GM12874 (cell line): Measurements from ENCODE around the gene EHMT1.

ENCODE experiments used
- TF ChIP-seq, protein P1 (sequence below): IDR thresholded peaks from 2 replicates; pipeline ENCODE4 v1.5.1; 2011; ENCODE audit warnings: low read depth, mild to moderate bottlenecking, control low read depth, low read length, moderate library complexity; ENCODE audit not compliant: insufficient read depth

Gene EHMT1

DNA sequence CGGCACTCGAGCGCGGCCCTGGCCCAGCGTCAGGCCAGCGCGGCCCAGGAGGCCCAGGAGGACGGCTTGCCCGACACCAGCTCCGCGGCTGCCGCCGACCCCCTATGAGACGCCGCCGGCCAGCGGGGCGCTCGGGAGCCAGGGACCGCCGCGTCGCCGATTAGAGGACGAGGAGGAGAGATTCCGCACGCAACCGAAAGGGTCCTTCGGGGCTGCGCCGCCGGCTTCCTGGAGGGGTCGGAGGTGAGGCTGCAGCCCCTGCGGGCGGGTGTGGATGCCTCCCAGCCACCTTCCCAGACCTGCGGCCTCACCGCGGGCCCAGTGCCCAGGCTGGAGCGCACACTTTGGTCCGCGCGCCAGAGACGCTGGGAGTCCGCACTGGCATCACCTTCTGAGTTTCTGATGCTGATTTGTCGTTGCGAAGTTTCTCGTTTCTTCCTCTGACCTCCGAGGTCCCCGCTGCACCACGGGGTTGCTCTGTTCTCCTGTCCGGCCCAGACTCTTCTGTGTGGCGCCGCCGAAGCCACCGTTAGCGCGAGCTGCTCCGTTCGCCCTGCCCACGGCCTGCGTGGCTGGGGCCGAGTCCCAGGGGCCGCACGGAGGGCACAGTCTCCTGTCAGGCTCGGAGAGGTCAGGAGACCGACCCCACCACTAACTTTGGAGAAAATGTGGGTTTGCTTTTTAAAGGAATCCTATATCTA, 216.2 kb downstream of the EHMT1 start:
- TF ChIP-seq, protein P1, sequence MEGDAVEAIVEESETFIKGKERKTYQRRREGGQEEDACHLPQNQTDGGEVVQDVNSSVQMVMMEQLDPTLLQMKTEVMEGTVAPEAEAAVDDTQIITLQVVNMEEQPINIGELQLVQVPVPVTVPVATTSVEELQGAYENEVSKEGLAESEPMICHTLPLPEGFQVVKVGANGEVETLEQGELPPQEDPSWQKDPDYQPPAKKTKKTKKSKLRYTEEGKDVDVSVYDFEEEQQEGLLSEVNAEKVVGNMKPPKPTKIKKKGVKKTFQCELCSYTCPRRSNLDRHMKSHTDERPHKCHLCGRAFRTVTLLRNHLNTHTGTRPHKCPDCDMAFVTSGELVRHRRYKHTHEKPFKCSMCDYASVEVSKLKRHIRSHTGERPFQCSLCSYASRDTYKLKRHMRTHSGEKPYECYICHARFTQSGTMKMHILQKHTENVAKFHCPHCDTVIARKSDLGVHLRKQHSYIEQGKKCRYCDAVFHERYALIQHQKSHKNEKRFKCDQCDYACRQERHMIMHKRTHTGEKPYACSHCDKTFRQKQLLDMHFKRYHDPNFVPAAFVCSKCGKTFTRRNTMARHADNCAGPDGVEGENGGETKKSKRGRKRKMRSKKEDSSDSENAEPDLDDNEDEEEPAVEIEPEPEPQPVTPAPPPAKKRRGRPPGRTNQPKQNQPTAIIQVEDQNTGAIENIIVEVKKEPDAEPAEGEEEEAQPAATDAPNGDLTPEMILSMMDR, result no peak

DNA sequence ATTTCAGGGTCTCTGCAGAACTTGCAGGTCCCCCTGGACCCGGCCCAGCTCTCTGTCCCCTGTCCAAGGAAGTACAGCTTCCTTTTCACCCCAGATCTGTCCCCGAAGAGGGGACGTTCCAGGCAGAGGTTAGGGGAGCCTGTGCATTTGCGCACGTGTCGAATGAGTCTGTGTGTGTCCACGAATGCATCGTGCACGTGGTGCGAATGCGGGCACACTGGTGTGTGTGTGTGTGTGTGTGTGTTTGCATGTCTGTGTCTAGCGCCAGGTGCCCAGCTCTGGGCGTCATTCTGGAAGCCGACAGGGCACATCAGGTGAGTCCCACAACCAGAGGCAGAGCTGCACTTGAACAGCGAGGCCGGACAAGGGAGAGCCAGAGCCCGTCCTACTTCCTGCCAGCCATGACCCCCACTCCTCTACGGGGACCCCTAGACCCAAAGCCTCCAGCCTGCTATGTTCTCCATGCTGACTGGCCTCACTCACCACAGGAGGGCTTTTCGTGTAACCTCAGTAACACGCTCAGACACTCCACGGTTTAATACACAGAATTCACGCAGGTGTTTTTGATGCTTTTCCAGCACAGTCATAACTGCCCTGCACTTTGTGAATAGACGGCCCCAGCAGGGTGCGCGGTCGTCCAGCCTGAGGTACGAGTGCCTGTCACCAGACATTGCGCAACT, 217.5 kb downstream of the EHMT1 start:
- TF ChIP-seq, protein P1, result no peak

DNA sequence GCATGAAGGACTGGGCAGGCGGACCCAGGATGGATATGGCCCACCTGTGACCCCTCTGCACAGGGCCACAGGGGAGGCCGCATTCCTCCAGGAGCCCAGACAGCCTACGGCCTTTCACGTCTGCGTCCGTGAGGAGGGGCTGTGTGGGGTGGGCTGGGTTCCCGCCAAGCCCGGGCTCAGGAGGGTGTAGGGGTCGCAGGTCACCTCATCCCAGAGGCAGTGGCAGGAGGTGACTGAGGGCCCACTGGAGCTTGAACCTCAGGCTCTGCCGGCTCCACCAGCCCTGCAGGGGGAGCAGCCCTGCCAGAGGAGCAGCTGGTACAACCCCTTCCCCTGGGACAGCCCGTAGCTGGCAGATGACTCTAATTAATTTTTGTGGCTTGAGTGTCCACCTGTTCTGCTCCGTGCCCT, 218.0 kb downstream of the EHMT1 start:
- TF ChIP-seq, protein P1, result no peak

DNA sequence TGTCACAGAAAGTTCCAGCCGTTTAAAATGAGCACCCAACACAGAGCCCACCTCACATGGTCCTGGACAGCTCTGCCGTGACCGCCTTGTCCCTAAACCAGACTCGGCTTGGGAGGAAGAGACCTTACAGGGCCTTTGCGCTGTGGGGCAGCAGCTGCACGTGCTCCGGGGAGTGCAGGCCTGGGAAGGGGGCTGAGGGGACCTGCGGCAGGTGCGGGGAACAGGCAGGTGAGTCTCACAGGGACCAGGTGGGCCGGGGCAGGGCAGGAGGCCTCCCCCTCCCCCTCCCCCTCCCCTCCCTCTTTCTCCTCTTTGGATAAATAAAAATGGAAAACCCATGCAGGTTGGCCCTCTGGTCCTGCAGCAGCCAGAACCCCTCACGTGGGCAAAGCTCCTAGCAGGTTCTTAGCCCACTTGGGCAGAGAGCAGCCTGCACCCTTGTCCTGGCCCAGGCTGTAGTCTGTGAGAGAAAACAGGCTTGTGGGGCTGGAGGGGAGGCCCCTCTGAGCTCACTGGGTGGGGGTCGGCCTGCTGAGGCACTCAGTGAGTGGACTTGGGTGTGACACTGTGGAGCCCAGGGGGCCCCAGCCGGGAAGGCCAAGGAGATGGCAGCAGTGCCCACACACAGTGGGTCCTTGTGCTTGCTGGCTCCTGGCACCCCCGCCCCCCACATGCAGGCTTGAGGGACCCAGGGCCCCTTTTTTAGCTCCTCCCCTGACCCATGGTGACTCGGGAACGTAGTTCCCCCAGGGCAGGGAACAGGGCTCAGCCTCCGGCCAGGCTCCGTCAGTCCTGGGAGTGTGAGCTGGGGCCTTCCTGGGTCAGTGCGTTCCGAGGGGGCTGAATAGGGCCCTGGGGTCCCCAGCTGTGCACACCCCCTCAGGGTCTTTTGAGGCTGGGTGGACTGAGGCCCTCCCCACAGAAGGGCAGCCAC, 218.8 kb downstream of the EHMT1 start:
- TF ChIP-seq, protein P1, result no peak

DNA sequence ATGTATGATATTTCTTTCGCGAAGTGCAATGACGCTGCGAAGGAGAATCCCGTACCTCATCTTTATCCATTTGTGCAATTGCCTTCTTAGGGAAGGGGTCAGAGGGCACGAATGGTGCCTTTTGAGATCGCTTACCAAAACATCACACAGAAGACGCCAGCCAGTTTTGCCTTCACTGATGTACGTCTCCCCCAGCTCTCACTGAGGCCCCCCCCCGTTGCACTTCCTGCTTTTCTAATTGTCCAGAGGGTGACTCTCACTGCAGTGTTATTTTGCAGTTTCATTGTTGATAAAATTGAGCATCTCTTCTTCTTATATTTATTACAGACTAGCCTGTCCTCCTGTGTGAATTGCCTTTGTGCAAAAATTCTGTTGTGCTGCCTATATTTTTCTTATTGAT, 219.8 kb downstream of the EHMT1 start:
- TF ChIP-seq, protein P1, result no peak

DNA sequence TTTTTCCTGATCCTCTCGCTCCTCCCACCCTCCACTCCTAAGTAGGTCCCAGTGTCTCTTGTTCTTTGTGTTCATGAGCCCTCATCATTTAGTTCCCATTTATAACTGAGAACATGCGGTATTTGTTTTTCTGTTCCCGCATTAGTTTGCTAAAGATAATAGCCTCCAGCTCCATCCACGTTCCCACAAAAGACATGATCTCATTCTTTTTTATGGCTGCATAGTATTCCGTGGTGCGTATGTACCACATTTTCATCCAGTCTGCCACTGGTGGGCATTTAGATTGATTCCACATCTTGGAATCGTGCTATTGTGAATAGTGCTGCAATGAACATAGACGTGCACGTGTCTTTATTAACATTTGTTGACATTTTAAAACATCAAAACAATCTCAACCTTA, 224.6 kb downstream of the EHMT1 start:
- TF ChIP-seq, protein P1, result no peak

DNA sequence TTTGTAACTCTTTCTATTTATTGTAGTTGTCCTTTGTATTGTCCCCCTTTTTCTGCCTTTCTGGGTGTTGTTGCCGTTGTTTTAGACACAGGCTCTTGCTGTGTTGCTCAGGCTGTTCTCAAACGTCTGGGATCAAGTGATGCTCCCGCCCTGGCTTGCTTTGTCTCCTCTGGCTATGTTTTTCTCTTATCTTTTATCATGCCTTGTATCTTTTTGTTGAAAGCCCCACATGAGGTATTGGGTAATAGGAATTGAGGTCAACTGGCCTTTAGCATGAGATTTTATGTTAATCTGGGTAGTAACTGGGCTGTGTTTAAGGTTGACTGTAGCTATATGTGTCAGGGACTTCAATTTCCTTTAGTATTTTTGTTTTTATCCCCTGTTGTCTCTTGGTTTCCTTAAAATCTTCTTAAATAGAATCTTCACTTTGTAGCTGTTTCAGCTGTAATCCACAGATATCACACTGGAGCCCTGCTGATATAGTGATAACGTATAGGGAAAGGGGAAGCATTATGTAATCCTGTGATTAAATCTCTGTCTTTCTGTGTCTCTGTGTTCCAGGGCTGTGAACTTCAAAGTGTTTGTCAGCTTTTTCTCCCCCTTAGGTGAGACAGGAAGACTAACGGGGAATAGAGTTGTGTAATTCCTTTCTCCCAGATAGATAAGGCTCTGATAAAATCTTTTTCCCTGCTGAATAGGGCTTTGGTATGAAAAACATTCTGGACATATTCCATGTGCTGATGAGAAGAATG, 232.9 kb downstream of the EHMT1 start:
- TF ChIP-seq, protein P1, result no peak
